HepG2 (cell line): ENCODE measurements around the gene RGS8. TPM values are rescaled to one million over a fixed set of nuclear protein-coding genes. Genes with fewer than 3 reads are reported as not detected.

ENCODE experiments used
- ATAC-seq: fragments of 200-7000 bp; cut with Tn5 transposase; 3 replicates; pipeline ENCODE4 v1.9.1; 2020; ENCODE audit warnings: mild to moderate bottlenecking, moderate library complexity
- BruUV-seq: library from RNA; stranded (reverse); fragments of 400-500 nt; replicated peaks from 2 replicates; lab custom pipeline; 2021; lab: Mats Ljungman, UMichigan
- CTCF ChIA-PET: fragments of 300-600 bp; formaldehyde crosslinking; extraction: SDS; loops from one replicate; lab custom pipeline; 2021; ENCODE audit warnings: low total read pairs, inconsistent platforms, low intra/inter-chr PET ratio; lab: Yijun Ruan, JAX
- POLR2A ChIA-PET: fragments of 350-600 bp; sonication (Branson Sonifier 250); formaldehyde crosslinking; loops from one replicate; lab custom pipeline; 2020; ENCODE audit warnings: antibody characterized with exemption, inconsistent platforms; lab: Yijun Ruan, JAX
- DNase-seq: peaks from one replicate; pipeline ENCODE4 v3.0.0-alpha.2; 2015; ENCODE audit warnings: low spot score
- FAIRE-seq: peaks from 3 replicates; lab custom pipeline; 2011; peaks lifted over from hg19 to GRCh38; lab: Jason Lieb, UNC
- H2AFZ ChIP-seq: one replicate; pipeline ENCODE4 v1.6.1; 2011; ENCODE audit warnings: low read length, inconsistent platforms
- H3K27ac ChIP-seq: fragments of 300-600 bp; 3 replicates; pipeline ENCODE4 v1.8.0; 2011; ENCODE audit warnings: mixed run types, mild to moderate bottlenecking, mixed read lengths, low read length, inconsistent platforms; ENCODE audit not compliant: insufficient read depth; ENCODE audit errors: extremely low read length
- H3K27me3 ChIP-seq, 2 experiments: fragments of 200-600 bp in 1 of 2; 2 replicates in 1 of 2; 3 replicates in 1 of 2; pipeline versions ENCODE4 v1.6.0 to v1.8.0; 2011; ENCODE audit warnings: low read length in 2 of 2, mild to moderate bottlenecking in 2 of 2, moderate library complexity in 2 of 2, inconsistent platforms in 1 of 2; ENCODE audit not compliant: insufficient read depth in 2 of 2, control insufficient read depth in 1 of 2
- H3K36me3 ChIP-seq, 2 experiments: fragments of 200-600 bp in 1 of 2; replicated peaks in 1 of 2; 2 replicates in 1 of 2; 3 replicates in 1 of 2; pipeline versions ENCODE4 v1.5.1 to v1.8.0; 2011; ENCODE audit warnings: low read length in 2 of 2, inconsistent platforms in 1 of 2; ENCODE audit not compliant: insufficient read depth in 2 of 2, control insufficient read depth in 1 of 2
- H3K4me1 ChIP-seq: 2 replicates; pipeline ENCODE4 v1.5.1; 2012; ENCODE audit warnings: low read length, inconsistent platforms; ENCODE audit not compliant: insufficient read depth
- H3K4me2 ChIP-seq: 2 replicates; pipeline ENCODE4 v1.6.0; 2011; ENCODE audit warnings: low read depth, low read length, inconsistent platforms
- H3K4me3 ChIP-seq, 3 experiments: fragments of 200-600 bp in 1 of 3; sonication (generic), shearing (Covaris generic) in 1 of 3; replicated peaks in 1 of 3; 2 replicates each; pipeline ENCODE4 v1.5.1; 2011 to 2016; ENCODE audit warnings: low read length in 3 of 3, inconsistent platforms in 2 of 3, low read depth in 2 of 3, mild to moderate bottlenecking in 2 of 3, control low read depth in 1 of 3, mixed read lengths in 1 of 3; ENCODE audit not compliant: insufficient read depth in 1 of 3
- H3K79me2 ChIP-seq: one replicate; pipeline ENCODE4 v1.6.1; 2011; ENCODE audit warnings: low read length, inconsistent platforms; ENCODE audit not compliant: insufficient read depth
- H3K9ac ChIP-seq: 2 replicates; pipeline ENCODE4 v1.6.0; 2011; ENCODE audit warnings: mild to moderate bottlenecking, low read depth, low read length, inconsistent platforms; ENCODE audit not compliant: insufficient read depth
- H3K9me3 ChIP-seq: 2 replicates; pipeline ENCODE4 v1.5.1; 2012; ENCODE audit warnings: mild to moderate bottlenecking, low read length
- H4K20me1 ChIP-seq: 2 replicates; pipeline ENCODE4 v1.6.0; 2011; ENCODE audit warnings: inconsistent platforms, mild to moderate bottlenecking, low read length, moderate library complexity; ENCODE audit not compliant: insufficient read depth
- ARHGAP35 ChIP-seq: sonication (generic); formaldehyde crosslinking; IDR thresholded peaks from 2 replicates; pipeline ENCODE4 v1.9.0; 2022; ENCODE audit warnings: mild to moderate bottlenecking, inconsistent platforms, moderate library complexity, missing genetic modification reagents, borderline replicate concordance
- CEBPZ ChIP-seq: IDR thresholded peaks from 2 replicates; pipeline ENCODE4 v1.6.1; 2012; ENCODE audit warnings: low read length, improper control_type of control experiment
- PRDM15 ChIP-seq: sonication (generic); formaldehyde crosslinking; IDR thresholded peaks from 2 replicates; pipeline ENCODE4 v1.4.0; 2020; ENCODE audit warnings: missing genetic modification reagents
- ZNF20 ChIP-seq: sonication (generic); formaldehyde crosslinking; IDR thresholded peaks from 2 replicates; pipeline ENCODE4 v1.4.0; 2020; ENCODE audit warnings: mild to moderate bottlenecking, moderate library complexity, missing genetic modification reagents
- ZNF350 ChIP-seq: sonication (generic); formaldehyde crosslinking; IDR thresholded peaks from 2 replicates; pipeline ENCODE4 v1.4.0; 2020; ENCODE audit warnings: mild to moderate bottlenecking, low read depth, missing genetic modification reagents, borderline replicate concordance
- ZNF446 ChIP-seq: sonication (generic); formaldehyde crosslinking; IDR thresholded peaks from 2 replicates; pipeline ENCODE4 v1.5.0; 2020; ENCODE audit warnings: mild to moderate bottlenecking, missing genetic modification reagents
- ZNF768 ChIP-seq: sonication (generic); formaldehyde crosslinking; IDR thresholded peaks from 2 replicates; pipeline ENCODE4 v1.4.0; 2020; ENCODE audit warnings: missing genetic modification reagents
- in situ Hi-C: cut with HindIII; loops from 2 replicates; pipeline ENCODE4 v1.10.0; 2017; ENCODE audit warnings: low pct_unique_long_range_greater_than_20kb; ENCODE audit not compliant: extremely low pct_ligation_motif_present
- intact Hi-C: fragments of 100-400 bp; cut with micrococcal nuclease; formaldehyde crosslinking; loops from one replicate; pipeline ENCODE4 v1.10.0; 2022; ENCODE audit not compliant: unreplicated experiment
- polyA plus RNA-seq, 8 experiments: library from polyadenylated mRNA; depleted of rRNA in 3 of 8; stranded (reverse) in 7 of 8; unstranded in 1 of 8; fragments of >200 nt; fragmentation: Illumina TruSeq in 4 of 8; extraction: Trizol in 4 of 8; gene quantifications; 2 replicates each; pipeline versions ENCODE4 v1.2.1 to v1.2.3, GENCODE V29; 2011 to 2016; ENCODE audit warnings: low read depth in 4 of 8, missing spikeins in 1 of 8, mixed read lengths in 1 of 8; ENCODE audit not compliant: insufficient read depth in 1 of 8
- total RNA-seq, 5 experiments: library from RNA; depleted of rRNA; stranded (reverse); fragments of >200 nt; fragmentation: Illumina TruSeq; extraction: Trizol; gene quantifications; 2 replicates each; pipeline ENCODE4 v1.2.3, GENCODE V29; 2016; ENCODE audit warnings: low read depth in 1 of 5
- TF ChIP-seq, protein P1 (sequence below): sonication (generic); formaldehyde crosslinking; conservative IDR thresholded peaks from 2 replicates; pipeline ENCODE4 v1.8.0; 2022; ENCODE audit warnings: low read depth, missing genetic modification reagents
- TF ChIP-seq, protein P2 (sequence below): sonication (generic); formaldehyde crosslinking; IDR thresholded peaks from 2 replicates; pipeline ENCODE4 v1.4.0; 2020; ENCODE audit warnings: missing genetic modification reagents
- TF ChIP-seq, protein P3 (sequence below): sonication (generic); formaldehyde crosslinking; IDR thresholded peaks from 2 replicates; pipeline ENCODE4 v1.5.1; 2020; ENCODE audit warnings: missing genetic modification reagents, mild to moderate bottlenecking, borderline replicate concordance

The RGS8 gene
- total and polyA plus RNA-seq, 2 of the 13 experiments (the other 11 are each of a cell fraction or from before 2014, with no cell fraction given): not detected

DNA sequence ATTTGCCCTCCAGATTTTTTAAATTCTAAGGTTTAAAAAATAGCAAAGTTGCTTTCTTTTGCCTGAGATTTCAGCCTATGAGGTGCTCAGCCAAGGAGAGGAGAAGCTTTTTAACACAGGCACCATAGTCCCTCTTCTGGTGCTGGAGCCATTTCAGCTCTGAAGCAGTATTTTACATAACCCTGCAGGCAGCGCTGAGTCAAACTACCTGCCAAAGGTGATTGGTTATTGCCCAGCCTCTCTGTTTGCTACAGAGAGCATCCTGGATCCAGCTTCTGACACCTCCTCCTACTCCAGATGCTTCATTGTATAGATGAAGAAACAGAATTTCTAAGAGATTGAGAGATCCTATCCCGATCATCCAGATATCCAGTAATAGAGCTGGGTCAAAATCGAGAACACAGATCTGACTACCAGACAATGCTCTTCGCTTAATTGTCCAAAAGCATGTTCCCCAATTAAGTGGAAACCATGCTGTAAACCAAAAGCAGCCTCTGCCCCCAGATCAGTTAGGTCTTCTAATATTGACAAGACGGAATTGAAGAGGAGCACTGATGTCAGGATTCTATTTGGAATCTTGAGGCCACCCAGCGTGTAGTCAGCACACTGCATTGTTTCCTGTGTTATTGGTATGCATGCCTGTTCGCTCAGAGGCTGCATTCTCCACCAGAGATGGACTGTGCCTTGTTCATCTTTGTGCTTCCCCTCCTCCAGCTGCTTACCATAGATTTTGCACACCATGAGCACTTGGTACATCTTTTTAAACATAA, 22.1 kb downstream of the RGS8 start (continued):
- TF ChIP-seq PRDM15 (CRISPR knock-in tag) (no peak), ARHGAP35 (CRISPR knock-in tag) (no peak), ZNF446 (no peak), ZNF20 (CRISPR knock-in tag) (no peak)
- TF ChIP-seq, protein P1, sequence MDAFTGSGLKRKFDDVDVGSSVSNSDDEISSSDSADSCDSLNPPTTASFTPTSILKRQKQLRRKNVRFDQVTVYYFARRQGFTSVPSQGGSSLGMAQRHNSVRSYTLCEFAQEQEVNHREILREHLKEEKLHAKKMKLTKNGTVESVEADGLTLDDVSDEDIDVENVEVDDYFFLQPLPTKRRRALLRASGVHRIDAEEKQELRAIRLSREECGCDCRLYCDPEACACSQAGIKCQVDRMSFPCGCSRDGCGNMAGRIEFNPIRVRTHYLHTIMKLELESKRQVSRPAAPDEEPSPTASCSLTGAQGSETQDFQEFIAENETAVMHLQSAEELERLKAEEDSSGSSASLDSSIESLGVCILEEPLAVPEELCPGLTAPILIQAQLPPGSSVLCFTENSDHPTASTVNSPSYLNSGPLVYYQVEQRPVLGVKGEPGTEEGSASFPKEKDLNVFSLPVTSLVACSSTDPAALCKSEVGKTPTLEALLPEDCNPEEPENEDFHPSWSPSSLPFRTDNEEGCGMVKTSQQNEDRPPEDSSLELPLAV (CRISPR knock-in tag): no peak

GRCh38 chr1:182658055-182658454, 26.3 kb downstream of the RGS8 start:
- intact Hi-C loops: no loop called here
- no peak for TF ChIP-seq CEBPZ
- no peak for TF ChIP-seq ZNF350 (CRISPR knock-in tag)
- TF ChIP-seq, protein P2, sequence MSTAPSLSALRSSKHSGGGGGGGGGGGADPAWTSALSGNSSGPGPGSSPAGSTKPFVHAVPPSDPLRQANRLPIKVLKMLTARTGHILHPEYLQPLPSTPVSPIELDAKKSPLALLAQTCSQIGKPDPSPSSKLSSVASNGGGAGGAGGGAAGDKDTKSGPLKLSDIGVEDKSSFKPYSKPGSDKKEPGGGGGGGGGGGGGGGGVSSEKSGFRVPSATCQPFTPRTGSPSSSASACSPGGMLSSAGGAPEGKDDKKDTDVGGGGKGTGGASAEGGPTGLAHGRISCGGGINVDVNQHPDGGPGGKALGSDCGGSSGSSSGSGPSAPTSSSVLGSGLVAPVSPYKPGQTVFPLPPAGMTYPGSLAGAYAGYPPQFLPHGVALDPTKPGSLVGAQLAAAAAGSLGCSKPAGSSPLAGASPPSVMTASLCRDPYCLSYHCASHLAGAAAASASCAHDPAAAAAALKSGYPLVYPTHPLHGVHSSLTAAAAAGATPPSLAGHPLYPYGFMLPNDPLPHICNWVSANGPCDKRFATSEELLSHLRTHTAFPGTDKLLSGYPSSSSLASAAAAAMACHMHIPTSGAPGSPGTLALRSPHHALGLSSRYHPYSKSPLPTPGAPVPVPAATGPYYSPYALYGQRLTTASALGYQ: no peak
- TF ChIP-seq, protein P3, sequence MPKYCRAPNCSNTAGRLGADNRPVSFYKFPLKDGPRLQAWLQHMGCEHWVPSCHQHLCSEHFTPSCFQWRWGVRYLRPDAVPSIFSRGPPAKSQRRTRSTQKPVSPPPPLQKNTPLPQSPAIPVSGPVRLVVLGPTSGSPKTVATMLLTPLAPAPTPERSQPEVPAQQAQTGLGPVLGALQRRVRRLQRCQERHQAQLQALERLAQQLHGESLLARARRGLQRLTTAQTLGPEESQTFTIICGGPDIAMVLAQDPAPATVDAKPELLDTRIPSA (CRISPR knock-in tag): no peak
- no peak for TF ChIP-seq ZNF768 (CRISPR knock-in tag)

More at GRCh38 chr1:182658055-182658454, 26.3 kb downstream of the RGS8 start:
- no peaks in the 10 kb centered on the region for H4K20me1 ChIP-seq
- no peak for FAIRE-seq
- H3K27ac ChIP-seq: no peak overlapping the region
- no TSS peak for BruUV-seq
- DNase-seq: no peak
- no peak overlapping the region for H3K4me2 ChIP-seq
- ChIA-PET POLR2A (no interaction called here), CTCF (no interaction called here)
- no peaks in the 10 kb centered on the region; a peak in 1 of 5 replicates for H3K27me3 ChIP-seq
- ATAC-seq: no peak
- no peaks in the 10 kb centered on the region for H3K36me3 ChIP-seq
- H3K79me2 ChIP-seq: no peaks in the 10 kb centered on the region
- H3K9ac ChIP-seq: no peak overlapping the region
- no peak overlapping the region for H2AFZ ChIP-seq
- no peaks in the 10 kb centered on the region for H3K4me1 ChIP-seq
- no peaks in the 10 kb centered on the region for H3K9me3 ChIP-seq
- in situ Hi-C loops: no loop called here
- H3K4me3 ChIP-seq: no peak overlapping the region
